A549 (cell line): Measurements from ENCODE around the gene PRPSAP2.

Experiments used
- ATOH8 ChIP-seq: fragments of 250-450 bp; sonication (Bioruptor Pico); IDR thresholded peaks from 2 replicates; pipeline ENCODE4 v1.5.0; 2020; ENCODE audit warnings: low read depth, mild to moderate bottlenecking, moderate library complexity
- CEBPB ChIP-seq, 2 experiments: fragments of >200 bp in 1 of 2; sonication (Bioruptor Twin) in 1 of 2; formaldehyde crosslinking in 1 of 2; IDR thresholded peaks; 2 replicates each; pipeline ENCODE4 v1.6.1; 2012 to 2016
- CTCF ChIP-seq: fragments of >200 bp; sonication (Bioruptor Twin); formaldehyde crosslinking; IDR thresholded peaks from 3 replicates; pipeline ENCODE4 v1.5.1; 2016
- FOSL2 ChIP-seq, 2 experiments: fragments of 450-650 bp in 1 of 2; fragments of >200 bp in 1 of 2; sonication (Bioruptor Twin) in 1 of 2; formaldehyde crosslinking; IDR thresholded peaks; 2 replicates each; pipeline versions ENCODE4 v1.5.0 to v1.6.1; 2016 to 2020; ENCODE audit warnings: mild to moderate bottlenecking in 1 of 2, moderate library complexity in 1 of 2
- JUN ChIP-seq, 2 experiments: fragments of >200 bp; sonication (Bioruptor Twin); formaldehyde crosslinking; IDR thresholded peaks; 2 replicates in 1 of 2; 3 replicates in 1 of 2; pipeline ENCODE4 v1.6.1; 2016 to 2017
- MAX ChIP-seq: IDR thresholded peaks from 2 replicates; pipeline ENCODE4 v1.6.1; 2012
- POLR2A ChIP-seq: IDR thresholded peaks from 2 replicates; pipeline ENCODE4 v1.6.1; 2012; ENCODE audit warnings: mild to moderate bottlenecking, low read length

- TF ChIP-seq CTCF, result no peak
- no peak for TF ChIP-seq FOSL2 (IDR thresholded peaks at IDR 0.05)
- TF ChIP-seq FOSL2 (CRISPR knock-in tag; IDR thresholded peaks at IDR 0.05), result no peak
- TF ChIP-seq JUN (IDR thresholded peaks at IDR 0.05), result no peak
- TF ChIP-seq ATOH8 (CRISPR knock-in tag), result no peak
- TF ChIP-seq CEBPB (IDR thresholded peaks at IDR 0.05), result no peak
- TF ChIP-seq POLR2A, result no peak
- no peak for TF ChIP-seq MAX
Measured at GRCh38 chr17:18896947-18897346, 39.0 kb downstream of the PRPSAP2 start.
